Measurements from ENCODE around the gene ARHGEF11. TPM values are rescaled to one million over a fixed set of nuclear protein-coding genes. Genes with fewer than 3 reads are reported as not detected.

ARHGEF11 gene
- total and polyA plus RNA-seq, 7 donors, result 7.0 to 22.8 (median 19.9) TPM

DNA sequence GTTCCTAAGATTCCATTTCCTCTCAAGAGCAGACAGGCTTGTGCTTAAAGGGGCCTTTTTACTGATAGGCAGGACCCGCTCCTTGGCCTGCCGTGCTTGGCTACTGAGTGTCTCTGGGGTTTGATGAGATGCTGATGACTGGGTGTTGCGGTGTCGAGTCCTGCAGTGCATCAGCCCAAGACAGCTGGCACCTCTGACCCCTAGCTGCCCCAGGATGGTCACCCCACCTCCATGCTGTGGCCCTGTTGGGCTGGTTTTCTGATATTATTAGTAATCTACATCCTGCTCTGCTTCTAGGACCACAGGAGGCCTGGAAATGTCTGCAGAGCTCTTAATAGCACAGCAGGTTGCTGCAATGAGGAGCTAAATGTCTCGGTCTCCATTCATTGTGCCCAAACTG lies 96.4 kb downstream of the ARHGEF11 start:
- ATAC-seq (no peak), DNase-seq (peak in 1 of 2 donors; percentile 11)
- Histone ChIP-seq H3K4me1 (no peaks in the 10 kb centered on the region), H3K27me3 (ENCODE audit: insufficient read depth in 3 of 3, low read length in 2 of 3) (no peaks in the 10 kb centered on the region), H3K9me3 (no peaks in the 10 kb centered on the region), H3K27ac (no peak overlapping the region), H3K4me3 (no peak overlapping the region), H3K36me3 (ENCODE audit: insufficient read depth in 1 of 2, low read depth in 1 of 2) (peaks cover 6 to 89% of the 10 kb centered on the region in 2 donors)
- TF ChIP-seq, protein P1, sequence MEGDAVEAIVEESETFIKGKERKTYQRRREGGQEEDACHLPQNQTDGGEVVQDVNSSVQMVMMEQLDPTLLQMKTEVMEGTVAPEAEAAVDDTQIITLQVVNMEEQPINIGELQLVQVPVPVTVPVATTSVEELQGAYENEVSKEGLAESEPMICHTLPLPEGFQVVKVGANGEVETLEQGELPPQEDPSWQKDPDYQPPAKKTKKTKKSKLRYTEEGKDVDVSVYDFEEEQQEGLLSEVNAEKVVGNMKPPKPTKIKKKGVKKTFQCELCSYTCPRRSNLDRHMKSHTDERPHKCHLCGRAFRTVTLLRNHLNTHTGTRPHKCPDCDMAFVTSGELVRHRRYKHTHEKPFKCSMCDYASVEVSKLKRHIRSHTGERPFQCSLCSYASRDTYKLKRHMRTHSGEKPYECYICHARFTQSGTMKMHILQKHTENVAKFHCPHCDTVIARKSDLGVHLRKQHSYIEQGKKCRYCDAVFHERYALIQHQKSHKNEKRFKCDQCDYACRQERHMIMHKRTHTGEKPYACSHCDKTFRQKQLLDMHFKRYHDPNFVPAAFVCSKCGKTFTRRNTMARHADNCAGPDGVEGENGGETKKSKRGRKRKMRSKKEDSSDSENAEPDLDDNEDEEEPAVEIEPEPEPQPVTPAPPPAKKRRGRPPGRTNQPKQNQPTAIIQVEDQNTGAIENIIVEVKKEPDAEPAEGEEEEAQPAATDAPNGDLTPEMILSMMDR (IDR thresholded peaks at IDR 0.05), result no peak
- 96 to 98% (median 97%) methylated on average over 5 of the region's 5 CpGs for WGBS, 3 donors
- intact Hi-C loops (cut with DNase I), result no loop called here

DNA sequence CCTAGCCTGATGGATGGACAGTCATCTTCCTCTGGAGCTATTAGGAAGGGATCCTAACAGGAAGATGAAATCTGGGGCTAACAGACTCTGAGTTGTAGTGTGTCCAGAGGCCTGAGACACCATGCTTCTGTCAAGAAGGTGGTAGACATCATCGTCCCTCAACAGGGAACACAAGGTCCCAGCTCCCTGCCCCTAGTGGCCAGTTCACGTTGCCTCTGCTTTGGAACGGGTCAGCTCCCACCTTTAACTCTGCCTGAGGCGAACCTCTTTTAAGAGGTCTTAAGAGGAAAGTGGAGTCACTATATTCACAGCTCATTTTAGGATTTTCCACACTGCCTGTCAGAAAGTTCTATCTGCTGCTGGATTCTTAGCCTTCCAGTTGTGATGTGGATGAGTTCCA lies 96.8 kb downstream of the ARHGEF11 start:
- WGBS, 3 donors, result 72 to 77% (median 76%) methylated on average over 4 of the region's 4 CpGs
- H3K36me3 ChIP-seq (ENCODE audit: insufficient read depth in 1 of 2, low read depth in 1 of 2), result peaks cover 6 to 93% of the 10 kb centered on the region in 2 donors
- intact Hi-C loops (cut with DNase I), result no loop called here
- H3K4me1 ChIP-seq, result no peaks in the 10 kb centered on the region
- no peaks in the 10 kb centered on the region for H3K9me3 ChIP-seq
- no peaks in the 10 kb centered on the region for H3K27me3 ChIP-seq (ENCODE audit: insufficient read depth in 3 of 3, low read length in 2 of 3)
- DNase-seq (no peak), ATAC-seq (no peak)
- TF ChIP-seq, protein P1 (IDR thresholded peaks at IDR 0.05), result no peak
- no peak overlapping the region for H3K4me3 ChIP-seq
- H3K27ac ChIP-seq, result no peak overlapping the region

DNA sequence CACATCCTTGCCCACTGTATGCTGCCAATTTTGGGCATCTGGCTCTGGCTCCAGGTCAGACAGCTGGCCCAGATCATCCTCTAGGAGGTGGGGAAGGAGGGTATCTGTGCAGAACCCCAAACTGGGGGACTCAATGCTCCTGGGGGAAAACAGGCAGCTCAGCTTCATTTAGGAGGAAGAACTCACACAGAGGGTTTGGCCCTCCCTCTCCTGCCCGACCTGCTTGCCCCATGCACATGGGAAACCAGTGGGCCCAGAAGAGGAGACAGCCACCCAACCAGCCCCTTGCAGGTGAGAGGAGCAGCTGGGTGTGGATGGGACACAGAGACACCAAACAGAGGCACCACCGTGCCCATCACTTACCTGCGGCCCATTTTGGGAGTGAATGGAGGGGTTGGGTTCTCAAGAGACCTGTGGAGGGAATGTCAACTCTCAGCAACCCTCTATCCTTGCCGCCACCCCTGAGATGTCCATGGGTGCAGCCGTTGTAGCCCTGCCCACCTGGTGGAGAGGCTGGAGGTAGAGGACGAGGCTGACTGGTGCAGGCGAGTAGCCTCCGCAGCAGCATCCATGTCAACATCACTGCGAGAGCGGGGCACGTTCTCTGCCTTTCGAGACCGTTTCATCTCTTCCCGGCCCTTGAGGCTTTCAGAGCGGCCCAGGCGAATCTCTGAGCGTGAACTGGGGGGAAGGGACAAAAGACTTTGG lies 97.6 kb downstream of the ARHGEF11 start:
- DNase-seq, result peak in 1 of 2 donors; percentile 24
- TF ChIP-seq, protein P1 (IDR thresholded peaks at IDR 0.05), result no peak
- H3K36me3 ChIP-seq (ENCODE audit: insufficient read depth in 1 of 2, low read depth in 1 of 2), result peaks cover 6 to 99% of the 10 kb centered on the region in 2 donors
- no peaks in the 10 kb centered on the region for H3K4me1 ChIP-seq
- no peak overlapping the region for H3K4me3 ChIP-seq
- WGBS, 3 donors, result 92 to 97% (median 95%) methylated on average over 17 of the region's 17 CpGs
- no peak overlapping the region for H3K27ac ChIP-seq
- H3K9me3 ChIP-seq, result no peaks in the 10 kb centered on the region
- peak in 1 of 4 donors; percentile 17 for ATAC-seq
- no peaks in the 10 kb centered on the region for H3K27me3 ChIP-seq (ENCODE audit: insufficient read depth in 3 of 3, low read length in 2 of 3)
- intact Hi-C loops (cut with DNase I), result no loop called here

DNA sequence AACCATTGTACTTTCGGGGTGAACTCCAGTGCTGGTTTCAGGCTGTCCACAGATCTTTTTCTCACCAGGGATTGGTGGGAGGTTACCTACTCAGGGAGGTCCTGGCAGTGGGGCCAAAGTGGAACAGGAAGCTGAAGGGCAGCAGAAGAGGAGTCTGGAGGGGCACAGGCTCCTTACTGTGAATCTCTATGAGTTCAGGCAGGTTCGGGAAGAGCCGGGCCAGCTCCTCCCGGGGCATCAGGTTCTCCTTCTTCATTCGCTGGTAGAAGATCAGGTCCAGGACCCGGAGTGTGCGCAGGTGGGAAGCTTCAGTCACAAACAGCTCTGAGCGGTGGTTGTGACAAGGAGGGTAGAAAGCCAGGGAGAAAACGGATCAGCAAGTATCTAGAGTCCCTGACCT lies 98.4 kb downstream of the ARHGEF11 start:
- no peaks in the 10 kb centered on the region for H3K27me3 ChIP-seq (ENCODE audit: insufficient read depth in 3 of 3, low read length in 2 of 3)
- TF ChIP-seq, protein P1 (IDR thresholded peaks at IDR 0.05), result no peak
- no peaks in the 10 kb centered on the region for H3K9me3 ChIP-seq
- no peaks in the 10 kb centered on the region for H3K4me1 ChIP-seq
- no peak overlapping the region for H3K4me3 ChIP-seq
- H3K36me3 ChIP-seq (ENCODE audit: insufficient read depth in 1 of 2, low read depth in 1 of 2), result peaks cover 6 to 99% of the 10 kb centered on the region in 2 donors
- no peak for ATAC-seq
- DNase-seq, result no peak
- H3K27ac ChIP-seq, result no peak overlapping the region
- 95 to 97% (median 95%) methylated on average over 9 of the region's 9 CpGs for WGBS, 3 donors
- intact Hi-C loops (cut with DNase I), result no loop called here

All from psoas muscle (tissue), 8 donors.